Endodermal cell (in vitro differentiated cells): ENCODE data around the gene LIPG. TPM values are rescaled to one million over a fixed set of nuclear protein-coding genes. Genes with fewer than 3 reads are reported as not detected.
A peak's percentile ranks its signal among the peaks of the same experiment; 100 is the strongest.

ENCODE experiments used
- DNase-seq: peaks from one replicate; pipeline ENCODE4 v3.0.0-alpha.2; 2017
- H3K27ac ChIP-seq: 2 replicates; pipeline ENCODE4 v1.5.1; 2013; ENCODE audit warnings: mild to moderate bottlenecking, low read depth, low read length, moderate library complexity
- H3K27me3 ChIP-seq: 2 replicates; pipeline ENCODE4 v1.6.1; 2013; ENCODE audit warnings: mild to moderate bottlenecking, low read length, moderate library complexity; ENCODE audit not compliant: insufficient read depth, control insufficient read depth, poor library complexity, severe bottlenecking
- H3K36me3 ChIP-seq: 2 replicates; pipeline ENCODE4 v1.7.0; 2013; ENCODE audit warnings: mild to moderate bottlenecking, low read length, moderate library complexity; ENCODE audit not compliant: control insufficient read depth, insufficient read depth
- H3K4me1 ChIP-seq: one replicate; pipeline ENCODE4 v1.7.0; 2013; ENCODE audit warnings: low read length; ENCODE audit not compliant: control insufficient read depth, insufficient read depth
- H3K4me3 ChIP-seq: 2 replicates; pipeline ENCODE4 v1.5.1; 2013; ENCODE audit warnings: mild to moderate bottlenecking, low read length, moderate library complexity
- H3K9ac ChIP-seq: 2 replicates; pipeline ENCODE4 v1.6.1; 2013; ENCODE audit warnings: mild to moderate bottlenecking, low read length, moderate library complexity; ENCODE audit not compliant: poor library complexity, severe bottlenecking; ENCODE audit errors: extremely low read depth
- H3K9me3 ChIP-seq: 2 replicates; pipeline ENCODE4 v1.6.1; 2013; ENCODE audit warnings: mild to moderate bottlenecking, low read length, moderate library complexity; ENCODE audit not compliant: control insufficient read depth
- H3K27ac Mint-ChIP-seq: 2 replicates; pipeline ENCODE4 v1.8.0; 2020; ENCODE audit warnings: mixed read lengths
- H3K27me3 Mint-ChIP-seq: 2 replicates; pipeline ENCODE4 v1.8.0; 2021; ENCODE audit warnings: mild to moderate bottlenecking, mixed read lengths; ENCODE audit not compliant: insufficient read depth
- H3K36me3 Mint-ChIP-seq: 2 replicates; pipeline ENCODE4 v1.8.0; 2020; ENCODE audit warnings: low read depth, mixed read lengths
- H3K4me1 Mint-ChIP-seq: 2 replicates; pipeline ENCODE4 v1.8.0; 2020; ENCODE audit warnings: mixed read lengths
- H3K4me3 Mint-ChIP-seq: 2 replicates; pipeline ENCODE4 v1.8.0; 2020; ENCODE audit warnings: mild to moderate bottlenecking, moderate library complexity, mixed read lengths
- H3K9me3 Mint-ChIP-seq: 2 replicates; pipeline ENCODE4 v1.8.0; 2020; ENCODE audit warnings: mild to moderate bottlenecking, mixed read lengths
- WGBS, 2 experiments: methylation state at CpG; one replicate each; pipeline versions ENCODE4 v1.1.5 to v1.1.7; 2013; ENCODE audit warnings: missing lambda C conversion rate in 2 of 2, mixed read lengths in 1 of 2; ENCODE audit not compliant: insufficient coverage in 1 of 2, insufficient read length in 1 of 2; 5-methylcytosine and 5-hydroxymethylcytosine counted together
- total RNA-seq, 2 donors: library from RNA; stranded (reverse); fragmentation: NEBNext Ultra II Directional in 1 of 2; extraction: Animal tissue kit (Norgen Biotek cat#: 25700) in 1 of 2; gene quantifications; 2 replicates in 1 of 2; 3 replicates in 1 of 2; pipeline ENCODE4 v1.2.1, GENCODE V29; 2021
- TF ChIP-seq, protein P1 (sequence below): fragments of 200-600 bp; sonication (generic); conservative IDR thresholded peaks from 2 replicates; pipeline ENCODE4 v1.5.0; 2021; ENCODE audit warnings: antibody characterized with exemption, mild to moderate bottlenecking

LIPG gene
- total RNA-seq, 2 donors from 2014 or later, result 4.0 to 5.0 TPM

DNA sequence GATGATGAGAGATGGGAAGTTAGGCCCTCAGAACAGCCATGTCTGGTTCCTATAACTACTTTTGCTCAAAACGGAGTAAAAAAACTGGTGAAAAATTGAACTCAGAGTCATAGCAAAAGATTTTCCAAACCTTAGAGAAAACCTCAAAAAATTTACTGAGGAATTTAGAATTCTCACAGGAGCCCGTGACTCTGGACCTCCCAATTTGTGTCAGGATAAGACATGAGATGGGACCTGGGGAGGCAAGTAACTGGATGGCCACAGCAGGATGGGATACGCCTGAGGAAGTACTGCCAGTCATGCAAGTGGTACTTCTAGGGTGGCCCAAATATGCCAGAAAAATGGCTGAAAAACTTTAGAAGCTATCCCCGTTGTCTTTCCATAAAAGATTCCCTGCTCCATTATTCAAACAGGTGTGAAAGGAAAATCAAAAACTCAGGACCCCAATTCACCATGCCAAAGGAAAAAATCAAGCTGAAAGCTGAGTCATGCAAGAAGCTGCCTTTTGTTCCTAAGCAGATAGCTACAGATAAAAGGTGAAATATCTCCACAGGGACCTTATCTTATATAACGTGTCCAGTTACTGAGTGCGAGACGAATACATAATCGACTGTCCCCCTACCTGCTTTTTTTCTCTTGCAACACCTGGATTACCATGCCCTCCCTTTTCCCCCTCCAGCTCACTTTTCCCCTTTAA lies 34.1 kb upstream of the LIPG start:
- Histone ChIP-seq H3K4me3 (peak overlapping the region; percentile 36), H3K27ac (no peak overlapping the region), H3K36me3 (no peaks in the 10 kb centered on the region), H3K27me3 (no peaks in the 10 kb centered on the region), H3K9me3 (peaks cover 52% of the 10 kb centered on the region), H3K9ac (no peak overlapping the region), H3K4me1 (peaks cover 10% of the 10 kb centered on the region)
- peak; percentile 58 for DNase-seq
- Mint-ChIP-seq H3K36me3 (peaks cover 5% of the 10 kb centered on the region), H3K27ac (peak overlapping the region; percentile 94), H3K9me3 (peaks cover 31% of the 10 kb centered on the region), H3K4me3 (no peak overlapping the region), H3K27me3 (peaks cover 5% of the 10 kb centered on the region), H3K4me1 (peaks cover 35% of the 10 kb centered on the region)
- TF ChIP-seq, protein P1, sequence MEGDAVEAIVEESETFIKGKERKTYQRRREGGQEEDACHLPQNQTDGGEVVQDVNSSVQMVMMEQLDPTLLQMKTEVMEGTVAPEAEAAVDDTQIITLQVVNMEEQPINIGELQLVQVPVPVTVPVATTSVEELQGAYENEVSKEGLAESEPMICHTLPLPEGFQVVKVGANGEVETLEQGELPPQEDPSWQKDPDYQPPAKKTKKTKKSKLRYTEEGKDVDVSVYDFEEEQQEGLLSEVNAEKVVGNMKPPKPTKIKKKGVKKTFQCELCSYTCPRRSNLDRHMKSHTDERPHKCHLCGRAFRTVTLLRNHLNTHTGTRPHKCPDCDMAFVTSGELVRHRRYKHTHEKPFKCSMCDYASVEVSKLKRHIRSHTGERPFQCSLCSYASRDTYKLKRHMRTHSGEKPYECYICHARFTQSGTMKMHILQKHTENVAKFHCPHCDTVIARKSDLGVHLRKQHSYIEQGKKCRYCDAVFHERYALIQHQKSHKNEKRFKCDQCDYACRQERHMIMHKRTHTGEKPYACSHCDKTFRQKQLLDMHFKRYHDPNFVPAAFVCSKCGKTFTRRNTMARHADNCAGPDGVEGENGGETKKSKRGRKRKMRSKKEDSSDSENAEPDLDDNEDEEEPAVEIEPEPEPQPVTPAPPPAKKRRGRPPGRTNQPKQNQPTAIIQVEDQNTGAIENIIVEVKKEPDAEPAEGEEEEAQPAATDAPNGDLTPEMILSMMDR, result no peak
- WGBS, 2 experiments, result 66 to 77% methylated on average over 8 of the region's 8 CpGs

DNA sequence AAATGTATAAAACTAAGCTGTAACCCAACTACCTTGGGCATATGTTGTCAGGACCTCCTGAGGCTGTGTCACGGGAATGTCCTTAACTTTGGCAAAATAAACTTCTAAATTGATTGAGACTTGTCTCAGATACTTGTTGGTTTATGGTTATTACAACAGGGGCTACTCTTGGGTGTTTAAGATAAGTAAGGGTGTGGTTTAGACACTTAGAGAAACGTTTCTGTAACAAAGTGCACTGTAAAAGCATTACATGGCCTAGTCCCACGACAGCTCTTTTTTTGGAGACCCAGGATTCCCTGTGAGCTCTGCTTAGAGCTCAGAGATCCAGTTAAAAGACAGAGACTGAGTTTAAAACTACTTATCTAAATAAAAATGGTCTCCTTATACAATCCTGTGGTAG lies 32.3 kb upstream of the LIPG start:
- peak; percentile 25 for DNase-seq
- peaks cover 10% of the 10 kb centered on the region for H3K4me1 ChIP-seq
- no peak overlapping the region for H3K27ac ChIP-seq
- peaks cover 62% of the 10 kb centered on the region for H3K9me3 ChIP-seq
- WGBS, 2 experiments, result 84 to 95% methylated on average over 3 of the region's 3 CpGs
- Mint-ChIP-seq H3K36me3 (peaks cover 5% of the 10 kb centered on the region), H3K9me3 (peaks cover 39% of the 10 kb centered on the region), H3K4me1 (peaks cover 32% of the 10 kb centered on the region), H3K27ac (no peak overlapping the region), H3K27me3 (peaks cover 5% of the 10 kb centered on the region), H3K4me3 (no peak overlapping the region)
- H3K4me3 ChIP-seq, result peak overlapping the region; percentile 36
- H3K36me3 ChIP-seq, result no peaks in the 10 kb centered on the region
- no peaks in the 10 kb centered on the region for H3K27me3 ChIP-seq
- no peak overlapping the region for H3K9ac ChIP-seq
- TF ChIP-seq, protein P1, result no peak

DNA sequence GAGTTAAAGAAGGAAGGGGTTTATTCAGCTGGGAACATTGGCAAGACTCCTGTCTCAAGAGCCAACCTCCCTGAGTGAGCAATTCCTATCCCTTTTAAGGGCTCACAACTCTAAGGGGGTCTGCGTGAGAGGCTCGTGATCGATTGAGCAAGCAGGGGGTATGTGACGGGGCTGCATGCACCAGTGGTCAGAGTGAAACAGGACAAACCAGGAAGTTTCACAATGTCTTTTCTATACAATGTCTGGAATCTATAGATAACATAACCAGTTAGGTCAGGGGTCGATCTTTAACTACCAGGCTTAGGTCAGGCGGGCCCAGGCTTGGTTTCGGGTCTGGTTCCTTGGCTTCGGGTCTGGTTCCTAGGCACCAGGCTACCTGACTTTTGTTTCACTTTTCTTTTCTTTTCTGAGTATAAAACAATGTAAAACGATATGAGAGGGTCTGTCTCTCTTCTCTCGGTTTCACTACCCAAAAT lies 30.1 kb upstream of the LIPG start:
- Mint-ChIP-seq H3K4me1 (peaks cover 44% of the 10 kb centered on the region), H3K36me3 (peaks cover 5% of the 10 kb centered on the region), H3K27me3 (peaks cover 5% of the 10 kb centered on the region), H3K9me3 (peaks cover 38% of the 10 kb centered on the region), H3K27ac (no peak overlapping the region), H3K4me3 (no peak overlapping the region)
- TF ChIP-seq, protein P1, result no peak
- Histone ChIP-seq H3K4me1 (peaks cover 14% of the 10 kb centered on the region), H3K9ac (no peak overlapping the region), H3K9me3 (peaks cover 61% of the 10 kb centered on the region), H3K27ac (no peak overlapping the region), H3K27me3 (no peaks in the 10 kb centered on the region), H3K4me3 (no peak overlapping the region), H3K36me3 (no peaks in the 10 kb centered on the region)
- peak; percentile 15 for DNase-seq
- 87 to 95% methylated on average over 7 to 8 of the region's 10 CpGs for WGBS, 2 experiments
